GM18526 (cell line): ENCODE data around the gene LRRC28.

Experiments
- POLR2A ChIP-seq: IDR thresholded peaks from 3 replicates; pipeline ENCODE4 v1.6.1; 2011; ENCODE audit not compliant: insufficient read length; ENCODE audit errors: extremely low read depth

The LRRC28 gene

DNA sequence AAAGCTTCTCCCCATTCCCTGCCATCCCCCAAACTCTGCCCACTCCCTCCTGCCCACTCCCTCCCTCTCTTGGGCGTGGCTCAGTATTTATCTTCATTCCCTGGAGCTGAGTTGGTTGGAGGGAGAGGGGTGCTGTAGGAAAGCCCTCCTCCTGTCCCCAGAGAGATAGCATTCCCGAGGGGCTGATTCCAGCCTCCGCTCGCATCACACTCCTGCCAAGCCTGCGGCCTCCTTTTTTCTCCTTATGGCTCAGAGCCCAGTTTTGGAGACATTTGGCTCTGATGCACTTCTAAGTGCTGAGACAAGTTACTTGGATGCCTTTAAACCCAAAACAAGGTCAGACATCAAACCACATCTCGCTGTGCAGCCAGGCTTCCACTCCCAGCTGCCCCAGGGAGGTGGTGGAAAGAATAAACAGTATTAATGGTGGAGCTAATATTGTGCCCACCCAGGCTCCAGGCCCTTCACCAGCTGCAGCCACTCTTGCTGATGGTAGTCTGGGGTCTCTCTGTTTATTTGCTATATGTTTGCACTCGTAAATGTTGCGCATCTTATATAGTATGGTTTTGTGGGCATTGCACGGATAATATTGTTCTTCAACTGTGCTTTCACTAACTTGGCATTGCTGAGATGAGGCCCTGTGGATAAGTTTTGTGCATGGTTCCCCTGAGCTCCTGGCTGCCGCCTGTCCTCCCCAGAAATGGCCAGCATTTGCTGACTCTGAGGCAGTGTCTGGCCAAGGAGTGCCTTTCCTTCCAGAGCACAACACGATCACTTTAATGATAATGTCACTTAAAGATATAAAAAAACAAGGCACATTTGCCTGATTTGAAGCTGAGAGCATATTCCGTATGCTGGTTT lies 157.2 kb downstream of the LRRC28 start:
- TF ChIP-seq POLR2A, result no peak

DNA sequence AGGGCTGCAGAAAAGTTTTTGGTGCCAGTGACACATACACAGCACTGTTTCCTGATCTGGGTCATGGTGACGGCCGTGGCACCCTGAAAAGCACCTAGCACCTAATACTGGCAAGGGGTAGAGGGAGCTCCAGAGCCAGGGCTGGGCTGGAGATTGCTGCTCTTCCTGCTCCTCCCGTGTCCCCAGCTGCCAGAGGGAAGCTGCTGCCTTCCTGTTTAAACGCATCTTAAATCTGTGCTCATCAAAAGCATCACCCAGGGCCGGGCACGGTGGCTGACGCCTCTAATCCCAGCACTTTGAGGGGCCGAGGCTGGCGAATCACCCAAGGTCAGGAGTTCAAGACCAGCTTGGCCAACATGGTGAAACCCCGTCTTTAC lies 157.8 kb downstream of the LRRC28 start:
- no peak for TF ChIP-seq POLR2A

DNA sequence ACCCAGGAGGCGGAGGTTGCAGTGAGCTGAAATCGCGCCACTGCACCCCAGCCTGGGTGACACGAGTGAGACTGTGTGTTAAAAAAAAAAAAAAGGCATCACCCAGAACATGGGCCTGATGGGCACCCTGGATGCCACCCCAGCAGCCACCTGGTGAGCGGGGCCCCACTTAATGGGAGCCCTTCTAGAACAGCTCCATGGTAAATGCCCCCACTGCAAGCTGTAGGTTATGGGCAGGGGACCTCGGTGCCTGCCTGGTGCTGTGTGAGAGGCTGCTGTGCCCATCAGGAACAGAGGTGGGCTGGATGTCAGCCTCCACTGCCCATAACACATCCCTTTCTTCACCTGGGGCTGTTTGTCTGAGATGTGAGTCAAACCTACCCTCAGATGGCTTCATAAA lies 158.3 kb downstream of the LRRC28 start:
- no peak for TF ChIP-seq POLR2A

DNA sequence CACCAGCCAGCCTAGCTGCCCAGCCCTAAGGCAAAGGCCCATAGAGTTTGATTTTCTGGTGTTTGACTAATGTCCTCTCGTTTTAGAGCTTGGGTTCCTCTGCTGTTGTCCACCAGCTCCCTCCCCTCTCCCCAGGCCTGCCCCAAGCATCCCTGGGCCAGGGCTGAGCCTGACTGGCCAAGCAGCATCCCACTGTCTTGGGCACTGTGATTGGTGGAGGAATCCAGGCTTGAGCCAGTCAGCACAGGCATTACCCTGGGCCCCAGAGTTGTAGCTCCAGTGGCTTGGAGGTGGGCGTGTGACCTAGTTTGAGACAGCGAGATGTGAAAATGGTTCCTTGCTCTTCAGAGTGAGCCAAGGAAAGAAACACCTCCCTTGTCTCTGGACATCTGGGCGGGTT lies 159.2 kb downstream of the LRRC28 start:
- no peak for TF ChIP-seq POLR2A

DNA sequence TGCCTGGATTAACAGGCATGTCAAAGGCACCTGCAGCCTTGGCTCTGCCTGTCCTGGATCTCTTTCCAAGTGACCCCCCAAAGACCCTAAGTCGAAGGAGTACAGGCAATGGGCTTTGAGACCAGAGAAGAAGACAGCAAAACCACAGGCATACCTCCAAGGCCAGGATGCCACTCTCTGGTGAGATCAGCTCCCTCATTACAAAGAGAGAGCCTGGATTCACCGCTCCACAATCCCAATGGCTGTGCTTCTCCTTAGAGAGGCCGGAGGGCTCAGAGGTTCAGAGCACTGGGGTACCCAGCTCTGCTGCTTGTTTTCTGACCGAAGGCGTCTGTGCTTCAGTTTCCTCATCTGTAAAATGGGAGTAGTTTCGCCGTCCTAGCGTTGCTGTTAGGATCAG lies 160.0 kb downstream of the LRRC28 start:
- TF ChIP-seq POLR2A, result no peak

DNA sequence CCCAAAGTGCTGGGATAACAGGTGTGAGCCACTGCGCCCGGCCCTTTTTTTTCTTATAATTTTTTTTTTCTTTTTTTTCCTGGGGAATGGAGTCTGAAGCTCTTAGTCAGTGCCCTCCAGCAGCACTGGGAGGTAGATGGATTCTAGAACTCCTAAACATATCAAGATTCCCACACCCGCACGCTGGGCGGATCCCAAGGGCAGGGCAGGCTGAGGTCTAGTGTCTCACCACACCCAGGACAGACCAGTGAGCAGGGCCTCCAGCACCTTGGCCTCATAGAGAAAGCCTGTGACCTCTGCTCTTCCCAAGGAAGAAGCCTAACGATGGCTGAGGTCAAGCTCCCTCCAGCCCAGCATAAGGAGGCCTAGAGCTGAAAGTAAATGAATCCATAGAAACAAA lies 160.8 kb downstream of the LRRC28 start:
- no peak for TF ChIP-seq POLR2A

DNA sequence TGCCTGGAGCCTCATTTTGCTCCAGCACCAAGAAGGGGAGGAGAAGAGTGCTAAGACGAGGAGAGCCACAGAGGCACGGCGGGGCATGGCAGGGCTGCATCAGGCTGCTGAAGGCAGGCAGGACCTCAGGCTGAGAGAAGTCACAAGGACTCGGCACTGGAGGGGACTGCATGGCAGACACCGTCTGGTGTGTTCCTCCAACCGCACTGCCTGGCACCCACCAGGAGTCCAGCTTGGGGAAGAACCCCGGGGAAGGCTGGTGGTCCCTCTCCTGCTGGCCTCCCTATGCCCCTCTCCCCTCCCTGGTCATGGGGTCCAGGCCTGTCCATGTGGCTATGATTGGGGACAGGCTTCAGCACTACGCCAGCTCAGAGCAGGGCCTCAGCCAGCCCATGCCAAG lies 161.3 kb downstream of the LRRC28 start:
- no peak for TF ChIP-seq POLR2A

DNA sequence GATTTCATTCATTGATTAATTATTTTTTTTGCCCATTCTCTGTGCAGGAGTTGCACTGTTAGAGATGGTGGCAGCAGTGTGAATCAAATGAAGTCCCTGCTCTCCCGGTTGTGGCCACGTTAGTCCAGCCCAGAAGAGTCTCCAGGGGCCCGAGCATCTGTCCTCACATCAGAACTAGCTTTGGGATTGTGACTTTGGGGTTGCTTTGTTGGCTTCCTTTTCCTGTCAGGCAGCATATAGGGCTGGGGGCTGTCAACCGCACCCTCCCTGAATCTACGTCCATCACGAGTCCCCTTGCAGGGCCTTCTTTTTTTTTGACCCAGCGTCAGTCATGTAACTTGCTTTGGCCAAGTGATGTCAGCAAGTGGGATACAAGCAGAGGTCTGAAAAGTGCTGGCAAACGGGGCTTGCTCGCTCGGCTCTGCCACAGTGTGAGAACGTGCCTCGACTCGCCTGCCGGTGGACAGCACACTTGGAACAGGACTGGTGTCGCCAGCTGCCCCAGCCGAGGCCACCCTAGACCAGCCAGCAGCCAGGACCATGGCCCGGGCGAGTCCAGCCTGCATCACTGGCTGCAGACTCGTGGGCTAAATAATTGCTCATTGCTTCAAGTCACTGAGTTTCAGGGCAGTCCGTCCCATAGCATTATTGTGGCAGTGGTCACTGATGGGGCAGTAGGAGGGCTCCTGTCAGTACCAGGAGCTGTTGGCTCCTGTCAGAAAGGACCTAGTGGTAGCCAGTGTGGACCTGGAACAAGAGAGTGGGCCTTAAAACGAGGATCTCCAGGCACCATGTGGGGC lies 162.9 kb downstream of the LRRC28 start:
- TF ChIP-seq POLR2A, result no peak

DNA sequence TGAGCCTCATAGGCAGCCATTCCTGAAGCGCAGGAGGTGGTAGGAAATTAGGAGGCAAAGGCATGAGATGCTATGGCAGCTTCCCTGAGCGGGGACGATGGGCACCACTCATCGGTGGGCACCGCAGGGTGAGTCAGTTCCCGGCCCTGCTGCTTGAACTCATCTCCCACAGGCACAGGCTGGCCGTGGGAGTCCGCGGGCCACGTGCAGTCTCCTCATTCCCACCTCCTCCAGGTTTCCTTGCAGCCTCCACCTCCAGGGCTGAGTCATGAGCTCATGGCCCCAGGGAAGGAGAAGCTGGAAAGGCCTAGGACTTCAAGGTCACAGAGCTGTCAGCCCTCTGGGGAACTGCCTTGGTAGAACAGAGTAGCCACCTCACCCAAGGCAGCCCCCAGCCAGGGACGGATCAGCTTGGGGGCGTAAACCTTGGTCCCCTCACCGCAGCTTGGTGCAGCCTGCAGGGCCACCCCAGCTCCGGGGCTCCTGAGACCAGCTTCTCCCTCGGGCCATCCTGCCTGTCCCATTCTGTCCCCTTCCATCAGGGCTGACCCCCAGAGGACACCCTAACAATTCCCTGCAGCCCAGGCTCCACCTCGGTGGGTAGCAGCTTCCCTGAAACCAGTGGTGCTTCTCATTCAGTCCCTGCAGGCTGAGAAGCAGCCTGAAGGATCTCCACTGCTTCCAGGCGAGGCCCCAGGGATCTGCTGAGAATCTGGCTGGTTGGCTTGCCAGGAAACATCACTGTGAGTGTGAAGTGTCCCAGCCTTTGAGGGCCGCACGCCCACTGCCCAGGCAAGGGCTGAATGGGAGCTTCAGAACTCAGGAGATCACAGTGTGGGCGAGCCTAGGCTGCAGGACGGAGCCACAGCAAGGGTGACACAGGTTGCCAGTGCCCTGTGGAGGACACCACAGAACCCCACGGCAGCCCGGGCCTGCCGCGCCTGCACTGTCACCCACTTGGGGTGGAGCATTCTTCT lies 163.8 kb downstream of the LRRC28 start:
- TF ChIP-seq POLR2A, result no peak

DNA sequence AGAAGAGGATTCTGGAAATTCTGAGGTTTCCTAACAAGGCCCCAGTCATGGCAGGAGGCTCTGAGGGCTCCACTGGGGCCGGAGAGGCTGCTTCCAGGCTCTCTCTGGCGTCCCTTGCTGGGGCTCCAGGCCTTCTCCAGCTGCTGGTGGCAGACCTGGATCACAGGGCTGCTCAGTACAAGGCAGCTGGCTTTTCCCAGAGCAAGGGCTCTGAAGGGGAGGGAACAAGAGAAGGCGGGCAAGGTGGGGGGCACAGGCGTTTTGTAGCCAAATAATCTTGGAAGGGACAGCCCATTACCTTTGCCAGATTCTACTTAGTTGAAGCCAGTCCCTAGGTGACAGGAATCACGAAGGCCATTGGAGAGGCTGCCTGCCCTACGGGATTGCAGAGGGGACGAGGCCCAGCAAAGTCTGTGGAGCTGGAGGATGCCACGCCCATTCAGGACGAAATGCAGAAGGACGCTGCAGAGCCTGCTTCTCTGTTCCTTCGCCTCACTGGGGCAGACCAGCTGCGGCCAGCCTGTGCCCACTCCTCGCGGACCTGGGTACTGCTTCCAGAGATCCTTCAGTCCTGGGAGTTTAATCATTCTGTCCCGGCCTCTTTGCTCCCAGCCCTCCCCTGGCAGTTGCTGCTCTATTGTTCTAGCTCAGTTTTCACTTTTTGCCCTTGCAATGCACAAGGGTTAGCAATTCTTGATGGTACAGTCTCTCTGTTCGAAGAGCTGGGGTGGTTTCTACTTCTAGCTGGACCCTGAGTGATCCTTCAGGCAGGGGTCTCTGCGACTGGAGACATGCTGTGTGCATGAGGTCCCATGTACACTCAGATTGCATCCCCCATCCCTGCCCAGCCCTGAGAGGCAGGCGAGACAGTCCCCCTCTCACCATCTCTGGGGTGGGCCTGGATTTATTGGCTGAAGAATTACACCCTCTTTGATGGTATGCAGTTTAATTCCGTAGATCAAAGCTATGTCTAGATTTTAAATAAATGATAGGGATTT lies 165.2 kb downstream of the LRRC28 start:
- no peak for TF ChIP-seq POLR2A

DNA sequence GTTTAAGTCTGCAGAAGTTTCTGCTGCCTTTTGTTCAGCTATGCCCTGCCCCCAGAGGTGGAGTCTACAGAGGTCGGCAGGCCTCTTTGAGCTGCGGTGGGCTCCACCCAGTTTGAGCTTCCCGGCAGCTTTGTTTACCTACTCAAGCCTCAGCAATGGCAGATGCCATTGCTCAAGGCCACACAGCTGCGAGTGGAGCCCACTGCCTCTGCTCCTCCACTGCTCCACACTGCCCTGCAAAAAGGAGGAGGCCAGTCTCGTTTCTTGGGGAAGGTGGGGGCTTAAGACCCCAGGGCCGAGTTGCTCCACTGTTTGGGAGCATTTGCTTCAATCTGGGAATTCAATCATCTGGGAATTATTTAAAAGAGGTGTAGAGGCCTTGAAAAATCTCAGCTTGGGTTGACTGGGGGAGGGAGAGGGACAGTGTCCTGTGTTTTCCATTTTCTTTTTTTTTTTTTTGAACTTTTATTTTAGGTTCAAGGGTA lies 169.9 kb downstream of the LRRC28 start:
- no peak for TF ChIP-seq POLR2A

DNA sequence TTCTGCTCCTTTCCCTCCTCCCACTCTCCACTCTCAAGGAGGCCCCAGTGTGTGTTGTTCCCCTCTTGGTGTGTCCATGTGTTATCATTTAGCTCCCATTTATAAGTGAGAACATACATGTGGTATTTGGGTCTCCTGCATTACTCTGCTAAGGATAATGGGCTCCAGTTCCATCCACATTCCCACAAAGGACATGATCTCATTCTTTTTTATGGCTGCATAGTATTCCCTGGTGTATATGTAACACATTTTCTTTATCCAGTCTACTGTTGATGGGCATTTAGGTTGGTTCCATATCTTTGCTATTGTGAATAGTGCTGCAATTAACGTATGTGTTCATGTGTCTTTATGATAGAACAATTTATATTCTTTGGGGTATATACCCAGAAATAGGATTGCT lies 170.5 kb downstream of the LRRC28 start:
- no peak for TF ChIP-seq POLR2A

DNA sequence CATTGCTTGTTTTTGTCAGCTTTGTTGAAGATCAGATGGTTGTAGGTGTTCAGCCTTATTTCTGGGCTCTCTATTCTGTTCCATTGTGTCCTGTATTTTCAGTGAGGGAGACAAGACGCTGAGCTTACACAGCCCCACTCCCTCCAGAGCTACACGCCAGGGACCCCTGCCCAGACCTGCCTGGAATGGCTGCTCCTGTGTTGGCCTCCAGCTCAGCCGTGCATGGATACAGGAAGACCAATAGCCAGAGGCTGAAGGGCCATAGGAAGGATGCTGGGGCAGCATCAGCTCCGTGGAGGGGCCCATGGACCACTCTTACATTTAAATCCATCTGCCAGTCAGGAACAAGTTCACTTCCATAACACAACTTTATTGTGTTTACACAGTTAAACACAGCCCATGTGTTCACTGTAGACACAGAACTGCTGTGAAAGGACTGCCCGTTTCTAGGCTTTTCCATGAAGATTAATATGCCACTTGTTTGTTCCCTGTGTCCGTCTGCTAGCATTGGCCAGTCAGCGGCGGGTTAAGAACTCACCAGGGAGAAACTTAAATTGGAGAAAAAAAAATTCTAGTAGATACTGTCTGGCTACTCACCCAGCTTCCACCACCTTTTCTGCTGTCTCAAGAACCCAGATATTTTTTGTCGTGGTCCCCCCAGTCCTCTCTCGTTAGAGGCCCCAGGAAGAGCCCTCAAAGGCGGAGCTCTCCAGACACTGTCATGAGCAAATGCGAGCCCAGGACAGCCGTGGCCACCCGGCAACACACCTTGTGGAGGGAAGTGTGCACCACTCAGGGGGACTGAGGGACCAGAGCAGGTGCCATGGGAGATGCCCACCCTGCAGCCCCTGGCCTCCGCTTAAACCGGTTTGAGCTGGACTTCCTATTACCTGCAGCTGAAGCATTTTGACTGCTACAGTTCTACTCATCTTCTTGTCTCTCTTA lies 172.2 kb downstream of the LRRC28 start:
- no peak for TF ChIP-seq POLR2A
